CD14-positive monocyte (primary cell): ENCODE results near the gene GPRIN1. TPM values are rescaled to one million over a fixed set of nuclear protein-coding genes. Genes with fewer than 3 reads are reported as not detected.

Experiments used
- DNase-seq, 3 donors: peaks; one replicate each; pipeline ENCODE4 v3.0.0-alpha.2; 2011 to 2022
- H2AFZ ChIP-seq: 2 replicates; pipeline ENCODE4 v1.6.0; 2012; ENCODE audit warnings: mild to moderate bottlenecking, low read depth, low read length, inconsistent platforms; ENCODE audit not compliant: insufficient read depth, poor library complexity, severe bottlenecking
- H3K27ac ChIP-seq, 2 donors: 1 replicate in 1 of 2; 2 replicates in 1 of 2; pipeline ENCODE4 v1.5.1; 2012 to 2013; ENCODE audit warnings: low read length in 2 of 2, control low read depth in 1 of 2, inconsistent platforms in 1 of 2, low read depth in 1 of 2, mild to moderate bottlenecking in 1 of 2
- H3K27me3 ChIP-seq, 2 donors: one replicate each; pipeline versions ENCODE4 v1.6.0 to v1.6.1; 2011 to 2013; ENCODE audit warnings: low read length in 2 of 2; ENCODE audit not compliant: control insufficient read depth in 2 of 2, insufficient read depth in 2 of 2
- H3K36me3 ChIP-seq, 2 donors: replicated peaks in 1 of 2; 1 replicate in 1 of 2; 2 replicates in 1 of 2; pipeline versions ENCODE4 v1.5.1 to v1.6.1; 2012 to 2013; ENCODE audit warnings: low read length in 2 of 2, control low read depth in 1 of 2, inconsistent platforms in 1 of 2, mild to moderate bottlenecking in 1 of 2; ENCODE audit not compliant: insufficient read depth in 2 of 2, control insufficient read depth in 1 of 2
- H3K4me1 ChIP-seq, 2 donors: 1 replicate in 1 of 2; 2 replicates in 1 of 2; pipeline versions ENCODE4 v1.5.1 to v1.6.1; 2012 to 2013; ENCODE audit warnings: low read length in 2 of 2, control low read depth in 1 of 2, inconsistent platforms in 1 of 2, mild to moderate bottlenecking in 1 of 2, moderate library complexity in 1 of 2; ENCODE audit not compliant: insufficient read depth in 2 of 2, control insufficient read depth in 1 of 2
- H3K4me2 ChIP-seq: replicated peaks from 2 replicates; pipeline ENCODE3; 2012; ENCODE audit warnings: low read length, moderate library complexity, mild to moderate bottlenecking; ENCODE audit not compliant: poor library complexity, severe bottlenecking; ENCODE audit errors: extremely low read depth
- H3K4me3 ChIP-seq, 3 experiments: fragments of 200-600 bp in 1 of 3; sonication (generic) in 1 of 3; replicated peaks in 1 of 3; 1 replicate in 2 of 3; 2 replicates in 1 of 3; pipeline ENCODE4 v1.5.1; 2011 to 2013; ENCODE audit warnings: low read length in 3 of 3, mild to moderate bottlenecking in 3 of 3, control low read depth in 2 of 3, low read depth in 2 of 3, inconsistent platforms in 1 of 3, moderate library complexity in 1 of 3
- H3K79me2 ChIP-seq: 2 replicates; pipeline ENCODE4 v1.6.0; 2012; ENCODE audit warnings: mild to moderate bottlenecking, control low read depth, inconsistent platforms, low read length, moderate library complexity; ENCODE audit not compliant: insufficient read depth
- H3K9ac ChIP-seq: 2 replicates; pipeline ENCODE4 v1.6.0; 2017; ENCODE audit warnings: low read length, mild to moderate bottlenecking; ENCODE audit not compliant: insufficient read depth, poor library complexity, severe bottlenecking
- H3K9me3 ChIP-seq, 2 donors: replicated peaks in 1 of 2; 1 replicate in 1 of 2; 2 replicates in 1 of 2; pipeline versions ENCODE4 v1.5.1 to v1.6.1; 2012 to 2013; ENCODE audit warnings: low read length in 2 of 2, control low read depth in 1 of 2; ENCODE audit not compliant: control insufficient read depth in 1 of 2, insufficient read depth in 1 of 2
- H4K20me1 ChIP-seq: 2 replicates; pipeline ENCODE4 v1.6.0; 2012; ENCODE audit warnings: mild to moderate bottlenecking, low read length, control low read depth, moderate library complexity; ENCODE audit not compliant: insufficient read depth
- H3K27ac Mint-ChIP-seq, 7 donors: one replicate each; pipeline ENCODE4 v1.8.0; 2020; ENCODE audit warnings: mild to moderate bottlenecking in 7 of 7, mixed read lengths in 7 of 7, moderate library complexity in 6 of 7, inconsistent platforms in 2 of 7
- H3K27me3 Mint-ChIP-seq, 3 donors: one replicate each; pipeline ENCODE4 v1.8.0; 2021 to 2022; ENCODE audit warnings: low read depth in 3 of 3, mild to moderate bottlenecking in 3 of 3, mixed read lengths in 3 of 3, moderate library complexity in 3 of 3, inconsistent platforms in 1 of 3
- H3K36me3 Mint-ChIP-seq, 2 donors: one replicate each; pipeline ENCODE4 v1.8.0; 2020; ENCODE audit warnings: mixed read lengths in 2 of 2, inconsistent platforms in 1 of 2, mild to moderate bottlenecking in 1 of 2
- H3K4me1 Mint-ChIP-seq: one replicate; pipeline ENCODE4 v1.8.0; 2020; ENCODE audit warnings: mild to moderate bottlenecking, mixed read lengths
- H3K4me3 Mint-ChIP-seq, 2 donors: one replicate each; pipeline ENCODE4 v1.8.0; 2020; ENCODE audit warnings: mild to moderate bottlenecking in 2 of 2, mixed read lengths in 2 of 2, moderate library complexity in 1 of 2
- H3K9me3 Mint-ChIP-seq, 7 donors: one replicate each; pipeline ENCODE4 v1.8.0; 2020 to 2022; ENCODE audit warnings: mixed read lengths in 7 of 7, mild to moderate bottlenecking in 6 of 7, moderate library complexity in 6 of 7, inconsistent platforms in 2 of 7
- WGBS: methylation state at CpG from one replicate; pipeline ENCODE4 v1.1.5; 2013; ENCODE audit warnings: missing lambda C conversion rate; ENCODE audit not compliant: insufficient coverage; 5-methylcytosine and 5-hydroxymethylcytosine counted together
- intact Hi-C, 2 donors: fragments of 100-400 bp; cut with micrococcal nuclease; formaldehyde crosslinking; loops; one replicate each; pipeline versions ENCODE4 v1.15.0 to v1.15.1; 2023
- polyA plus RNA-seq, 3 donors: library from polyadenylated mRNA; depleted of rRNA in 1 of 3; unstranded in 2 of 3; stranded (reverse) in 1 of 3; fragments of 300-500 nt in 2 of 3; fragments of >200 nt in 1 of 3; fragmentation: Illumina TruSeq in 2 of 3; gene quantifications; 1 replicate in 2 of 3; 2 replicates in 1 of 3; pipeline ENCODE4 v1.2.3, GENCODE V29; 2012 to 2021
- TF ChIP-seq, protein P1 (sequence below): fragments of 200-600 bp; IDR thresholded peaks from one replicate; pipeline ENCODE4 v1.8.0; 2022; ENCODE audit warnings: antibody characterized with exemption, mild to moderate bottlenecking

The GPRIN1 gene
- polyA plus RNA-seq, 3 donors = 0.05 to 0.30 (median 0.13) TPM

DNA sequence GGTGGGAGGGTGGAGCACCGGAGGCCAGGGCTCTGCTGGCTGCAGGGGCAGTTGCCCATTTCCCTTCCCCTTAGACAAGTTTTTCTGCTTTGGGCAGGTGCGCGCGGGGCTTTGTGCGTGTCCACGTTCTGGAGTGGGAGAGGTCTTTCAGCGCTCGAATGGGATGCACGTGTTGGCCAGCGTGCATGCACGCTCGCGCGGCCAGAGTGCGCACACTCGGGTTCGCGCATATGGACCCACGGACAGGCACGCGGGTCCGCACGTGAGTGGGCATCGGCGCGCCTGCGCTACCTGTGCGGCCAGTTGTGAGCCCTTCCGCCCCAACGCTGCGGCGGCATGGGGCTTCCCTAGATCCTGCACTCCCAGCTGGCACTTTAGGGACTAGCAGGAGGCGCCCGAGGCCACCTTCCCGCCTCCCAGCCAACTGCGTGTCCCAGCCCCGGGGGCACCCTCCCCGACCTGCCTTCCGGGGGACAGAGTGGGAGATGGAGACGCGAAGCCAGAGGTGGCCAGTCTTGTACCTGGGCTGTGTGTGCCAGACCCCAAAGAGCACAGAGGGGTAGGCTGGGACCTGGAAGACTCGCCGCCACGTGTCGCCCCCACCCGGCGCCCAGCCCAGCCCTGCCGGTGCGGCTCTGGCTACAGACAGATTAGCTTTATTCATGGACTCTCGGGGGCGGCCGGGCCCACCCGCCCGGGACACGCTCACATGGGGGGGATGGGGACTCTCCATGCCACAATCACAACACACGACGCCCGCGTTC lies 9.8 kb upstream of the GPRIN1 start:
- Mint-ChIP-seq H3K9me3 (peaks cover 0 to 29% (median 19%) of the 10 kb centered on the region in 7 donors), H3K4me3 (peak overlapping the region in 1 of 2 donors; percentile 89), H3K27me3 (peaks cover 60 to 83% (median 69%) of the 10 kb centered on the region in 3 donors), H3K4me1 (peaks cover 20% of the 10 kb centered on the region), H3K36me3 (peaks cover 6% of the 10 kb centered on the region in 2 donors), H3K27ac (no peak overlapping the region)
- Histone ChIP-seq H3K36me3 (no peaks in the 10 kb centered on the region), H3K4me2 (peak overlapping the region; percentile 63), H3K79me2 (no peaks in the 10 kb centered on the region), H3K27ac (no peak overlapping the region), H3K9me3 (peaks cover 14 to 28% of the 10 kb centered on the region in 2 donors), H3K27me3 (peaks cover 22 to 60% of the 10 kb centered on the region in 2 donors), H2AFZ (no peak overlapping the region), H3K4me1 (peaks cover 19 to 24% of the 10 kb centered on the region in 2 donors), H3K4me3 (peak overlapping the region in 1 of 3 experiments; percentile 50), H3K9ac (no peak overlapping the region), H4K20me1 (no peaks in the 10 kb centered on the region)
- no peak for DNase-seq
- intact Hi-C loops = no loop called here
- 22% methylated on average over 48 of the region's 59 CpGs for WGBS
- TF ChIP-seq, protein P1, sequence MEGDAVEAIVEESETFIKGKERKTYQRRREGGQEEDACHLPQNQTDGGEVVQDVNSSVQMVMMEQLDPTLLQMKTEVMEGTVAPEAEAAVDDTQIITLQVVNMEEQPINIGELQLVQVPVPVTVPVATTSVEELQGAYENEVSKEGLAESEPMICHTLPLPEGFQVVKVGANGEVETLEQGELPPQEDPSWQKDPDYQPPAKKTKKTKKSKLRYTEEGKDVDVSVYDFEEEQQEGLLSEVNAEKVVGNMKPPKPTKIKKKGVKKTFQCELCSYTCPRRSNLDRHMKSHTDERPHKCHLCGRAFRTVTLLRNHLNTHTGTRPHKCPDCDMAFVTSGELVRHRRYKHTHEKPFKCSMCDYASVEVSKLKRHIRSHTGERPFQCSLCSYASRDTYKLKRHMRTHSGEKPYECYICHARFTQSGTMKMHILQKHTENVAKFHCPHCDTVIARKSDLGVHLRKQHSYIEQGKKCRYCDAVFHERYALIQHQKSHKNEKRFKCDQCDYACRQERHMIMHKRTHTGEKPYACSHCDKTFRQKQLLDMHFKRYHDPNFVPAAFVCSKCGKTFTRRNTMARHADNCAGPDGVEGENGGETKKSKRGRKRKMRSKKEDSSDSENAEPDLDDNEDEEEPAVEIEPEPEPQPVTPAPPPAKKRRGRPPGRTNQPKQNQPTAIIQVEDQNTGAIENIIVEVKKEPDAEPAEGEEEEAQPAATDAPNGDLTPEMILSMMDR = no peak

- Mint-ChIP-seq H3K27me3 (peaks cover 60 to 79% (median 65%) of the 10 kb centered on the region in 3 donors), H3K36me3 (peaks cover 6% of the 10 kb centered on the region in 2 donors), H3K9me3 (peaks cover 0 to 29% (median 19%) of the 10 kb centered on the region in 7 donors), H3K4me3 (peak overlapping the region in 1 of 2 donors; percentile 89), H3K27ac (no peak overlapping the region), H3K4me1 (peaks cover 20% of the 10 kb centered on the region)
- Histone ChIP-seq H3K4me1 (peaks cover 19 to 24% of the 10 kb centered on the region in 2 donors), H3K9ac (no peak overlapping the region), H3K27ac (no peak overlapping the region), H3K4me3 (peak overlapping the region in 1 of 3 experiments; percentile 24), H2AFZ (no peak overlapping the region), H4K20me1 (no peaks in the 10 kb centered on the region), H3K27me3 (peaks cover 22 to 59% of the 10 kb centered on the region in 2 donors), H3K4me2 (peak overlapping the region; percentile 33), H3K9me3 (peaks cover 14 to 28% of the 10 kb centered on the region in 2 donors), H3K79me2 (no peaks in the 10 kb centered on the region), H3K36me3 (no peaks in the 10 kb centered on the region)
- TF ChIP-seq, protein P1 = no peak
- WGBS = 4% methylated on average over 22 of the region's 31 CpGs
- intact Hi-C loops = no loop called here
- DNase-seq = peak in 2 of 3 donors; percentile 19 to 20
These were observed 9.2 kb upstream of the GPRIN1 start for GRCh38 chr5:176619203-176619568.
